ENCODE measurements around the gene MYH7.

Gene MYH7

DNA sequence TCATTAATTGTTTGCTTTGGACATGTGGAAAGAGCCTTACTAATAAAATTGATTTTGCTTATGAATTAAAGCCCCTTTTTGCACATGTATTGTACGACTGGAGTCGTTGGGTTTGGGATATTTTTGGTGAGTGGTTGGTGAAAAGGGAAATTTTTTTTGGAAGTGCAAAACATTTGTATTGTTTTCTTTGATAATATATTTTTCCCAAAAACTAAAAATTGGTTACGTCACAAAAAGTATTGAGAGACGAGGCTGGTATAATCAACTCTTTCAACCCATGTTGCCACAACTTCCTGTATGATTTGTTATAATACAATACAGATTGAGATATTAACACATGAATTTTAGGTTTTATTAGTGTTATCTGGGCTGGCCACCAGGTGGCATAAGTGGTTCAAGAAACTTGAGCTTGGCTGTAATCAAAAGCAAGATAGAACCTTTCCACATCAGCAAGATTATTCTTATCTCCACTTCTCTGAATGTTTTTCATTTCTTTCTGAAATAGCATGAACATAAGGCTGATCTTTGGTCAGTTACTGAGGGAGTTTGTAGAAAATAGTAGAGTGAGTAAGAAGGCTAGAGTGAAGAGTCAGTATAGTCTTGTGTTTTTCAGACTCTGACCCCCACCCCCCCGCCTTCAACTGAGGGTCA, 42.8 kb upstream of the MYH7 start:
- ChIA-PET POLR2A (interaction anchor here (1.0 to 1.3 kb wide), 3 partner anchors 77 to 85 kb away, joined by 5 to 8 read pairs (median 5); no protein-coding TSS in a partner anchor), CTCF (interaction anchor here (0.6 to 17.0 kb wide), 24 partner anchors 8 to 210 kb away, joined by 3 to 910 read pairs (median 5); partner anchors contain the start of genes AP1G2, MYH7, NGDN and THTPA)
- peak; percentile 33 for DNase-seq (ENCODE audit: low read depth, low spot score)
- no peak overlapping the region for H3K4me3 ChIP-seq (ENCODE audit: low read depth, low read length)
- TF ChIP-seq, protein P1, sequence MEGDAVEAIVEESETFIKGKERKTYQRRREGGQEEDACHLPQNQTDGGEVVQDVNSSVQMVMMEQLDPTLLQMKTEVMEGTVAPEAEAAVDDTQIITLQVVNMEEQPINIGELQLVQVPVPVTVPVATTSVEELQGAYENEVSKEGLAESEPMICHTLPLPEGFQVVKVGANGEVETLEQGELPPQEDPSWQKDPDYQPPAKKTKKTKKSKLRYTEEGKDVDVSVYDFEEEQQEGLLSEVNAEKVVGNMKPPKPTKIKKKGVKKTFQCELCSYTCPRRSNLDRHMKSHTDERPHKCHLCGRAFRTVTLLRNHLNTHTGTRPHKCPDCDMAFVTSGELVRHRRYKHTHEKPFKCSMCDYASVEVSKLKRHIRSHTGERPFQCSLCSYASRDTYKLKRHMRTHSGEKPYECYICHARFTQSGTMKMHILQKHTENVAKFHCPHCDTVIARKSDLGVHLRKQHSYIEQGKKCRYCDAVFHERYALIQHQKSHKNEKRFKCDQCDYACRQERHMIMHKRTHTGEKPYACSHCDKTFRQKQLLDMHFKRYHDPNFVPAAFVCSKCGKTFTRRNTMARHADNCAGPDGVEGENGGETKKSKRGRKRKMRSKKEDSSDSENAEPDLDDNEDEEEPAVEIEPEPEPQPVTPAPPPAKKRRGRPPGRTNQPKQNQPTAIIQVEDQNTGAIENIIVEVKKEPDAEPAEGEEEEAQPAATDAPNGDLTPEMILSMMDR (IDR thresholded peaks at IDR 0.05; ENCODE audit: insufficient read depth, low read length, missing control alignments), result peak; percentile 50

DNA sequence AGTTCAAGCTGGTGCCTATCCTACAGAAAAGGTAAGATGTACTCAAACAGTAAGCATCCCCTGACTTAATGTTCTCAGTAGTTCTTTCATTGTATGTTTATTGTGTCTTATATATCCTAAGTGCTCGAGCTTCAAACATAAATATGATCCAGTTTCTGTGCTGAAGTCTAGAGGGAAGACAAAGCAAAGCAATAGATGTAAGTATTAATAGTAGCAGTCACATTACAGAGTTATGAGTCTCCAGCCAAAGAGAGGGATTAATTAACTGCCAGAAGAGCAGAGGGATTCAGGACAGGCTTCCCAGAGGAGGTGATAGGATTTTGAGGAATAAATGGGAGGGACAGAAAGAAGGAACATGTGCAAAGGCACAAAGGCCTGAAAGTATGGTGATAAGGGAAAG, 35.5 kb upstream of the MYH7 start:
- no peak overlapping the region for H3K4me3 ChIP-seq (ENCODE audit: low read depth, low read length)
- ChIA-PET CTCF (interaction anchor here (0.9 to 2.5 kb wide), 7 partner anchors 9 to 207 kb away, joined by 3 to 16 read pairs (median 5); no protein-coding TSS in a partner anchor), POLR2A (no interaction called here)
- TF ChIP-seq, protein P1 (IDR thresholded peaks at IDR 0.05; ENCODE audit: insufficient read depth, low read length, missing control alignments), result no peak
- DNase-seq (ENCODE audit: low read depth, low spot score), result no peak

DNA sequence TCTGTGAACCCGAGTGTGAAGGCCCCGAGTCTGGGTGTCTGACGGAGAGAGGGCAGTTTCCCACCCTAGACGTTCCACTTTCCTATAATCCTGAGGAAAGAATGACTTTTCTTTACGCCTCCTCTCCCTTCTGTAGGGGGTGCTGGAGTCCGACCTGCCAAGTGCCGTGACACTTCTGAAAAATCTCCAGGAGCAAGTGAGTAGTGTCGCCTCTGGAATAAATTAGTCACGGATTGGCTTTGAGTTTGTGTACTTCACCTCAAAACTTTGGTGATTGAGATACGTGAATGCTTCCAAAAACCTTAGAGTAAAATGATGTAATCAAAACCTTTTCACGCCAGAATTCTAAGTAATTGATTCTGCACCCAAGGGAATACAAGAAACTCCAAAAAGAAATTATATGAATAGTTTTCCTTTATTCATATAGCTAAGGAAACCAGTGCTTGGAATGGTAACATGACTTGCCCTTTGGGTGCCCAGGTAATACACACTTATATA, 34.5 kb upstream of the MYH7 start:
- TF ChIP-seq, protein P1 (IDR thresholded peaks at IDR 0.05; ENCODE audit: insufficient read depth, low read length, missing control alignments), result no peak
- no peak for DNase-seq (ENCODE audit: low read depth, low spot score)
- ChIA-PET CTCF (interaction anchor here (1.3 to 2.5 kb wide), 4 partner anchors 10 to 206 kb away, joined by 3 to 16 read pairs (median 6); no protein-coding TSS in a partner anchor), POLR2A (no interaction called here)
- peak overlapping the region; percentile 98 for H3K4me3 ChIP-seq (ENCODE audit: low read depth, low read length)

DNA sequence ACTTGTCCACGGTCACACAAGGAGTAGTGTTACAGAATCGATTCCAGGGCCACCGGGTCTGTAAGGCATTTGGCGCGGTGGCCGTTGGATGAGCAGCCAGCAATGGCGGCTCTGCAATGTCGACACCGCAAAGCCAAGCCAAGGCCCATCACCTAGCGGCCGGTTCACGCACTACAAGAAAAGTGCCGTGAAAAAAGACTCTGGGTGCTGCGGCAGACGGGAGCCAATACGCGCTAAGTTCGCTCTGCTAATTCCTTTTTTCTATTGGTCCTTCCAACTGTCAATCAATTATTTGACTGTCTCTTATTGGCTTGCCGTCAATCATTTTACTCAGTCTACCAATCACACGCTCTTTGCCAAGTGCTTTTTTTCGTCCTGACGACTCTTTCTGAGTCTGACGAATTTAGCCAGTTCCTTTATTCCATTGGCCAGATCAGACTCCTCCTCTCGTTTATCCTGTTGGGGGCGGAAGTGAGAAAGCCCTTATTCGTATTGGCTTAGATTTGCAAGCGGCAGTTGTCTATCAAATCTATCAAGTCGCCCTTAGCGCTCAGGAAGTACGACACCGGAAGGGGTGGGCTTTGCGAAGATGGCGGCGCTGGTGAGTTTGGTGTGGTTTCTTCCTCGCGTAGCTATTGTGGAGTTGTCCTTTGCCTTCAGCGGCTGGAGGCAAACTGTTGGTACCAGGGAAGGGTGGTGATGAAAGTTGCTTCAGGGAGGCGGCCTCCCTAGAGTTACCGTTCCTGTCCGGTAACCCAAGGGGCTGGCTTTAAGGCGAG, 33.9 kb upstream of the MYH7 start, which contains the start of gene NGDN:
NGDN (plus strand) TSS at position 577 of the 779 bp plus-strand sequence; CDS start at position 590, 13 bp downstream.
- POLR2A ChIA-PET, result no interaction called here
- peak; percentile 100 for DNase-seq (ENCODE audit: low read depth, low spot score)
- CTCF ChIA-PET, result interaction anchor here (0.6 to 2.5 kb wide), 9 partner anchors 10 to 205 kb away, joined by 3 to 16 read pairs (median 5); no protein-coding TSS in a partner anchor

DNA sequence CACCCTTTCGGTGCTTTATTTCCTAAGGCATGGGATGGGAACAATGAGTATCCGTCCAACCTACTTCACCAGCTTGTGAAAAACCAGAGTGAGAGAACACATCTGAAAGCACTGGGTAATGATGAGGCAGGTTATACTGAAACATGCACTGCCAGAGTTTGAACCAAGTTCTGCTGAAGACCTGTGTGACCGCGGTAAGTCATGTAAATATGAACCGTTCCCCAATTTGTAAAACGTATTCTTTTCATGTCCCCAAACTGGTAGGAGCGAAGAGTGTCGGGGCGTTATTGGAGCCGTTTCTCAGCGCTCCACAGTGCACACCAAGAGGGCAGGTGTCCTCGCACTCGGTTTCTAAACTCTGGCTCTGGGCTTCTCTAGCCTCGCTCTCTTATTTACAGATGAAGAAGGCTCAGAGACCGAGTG, 33.3 kb upstream of the MYH7 start:
- ChIA-PET CTCF (interaction anchor here (0.7 to 2.0 kb wide), 19 partner anchors 8 to 204 kb away, joined by 3 to 13 read pairs (median 4); partner anchors contain the start of gene AP1G2), POLR2A (no interaction called here)
- TF ChIP-seq, protein P1 (IDR thresholded peaks at IDR 0.05; ENCODE audit: insufficient read depth, low read length, missing control alignments), result no peak
- no peak for DNase-seq (ENCODE audit: low read depth, low spot score)
- H3K4me3 ChIP-seq (ENCODE audit: low read depth, low read length), result peak overlapping the region; percentile 55

More for the DNA sequence above, 33.9 kb upstream of the MYH7 start, which contains the start of gene NGDN:
- peak within 1 kb of the TSS; percentile 98 for H3K4me3 ChIP-seq (ENCODE audit: low read depth, low read length)
- TF ChIP-seq, protein P1 (IDR thresholded peaks at IDR 0.05; ENCODE audit: insufficient read depth, low read length, missing control alignments), result peak; percentile 82

Data from AG04449 (cell line).